ENCODE results near the gene REC8.

REC8 gene

DNA sequence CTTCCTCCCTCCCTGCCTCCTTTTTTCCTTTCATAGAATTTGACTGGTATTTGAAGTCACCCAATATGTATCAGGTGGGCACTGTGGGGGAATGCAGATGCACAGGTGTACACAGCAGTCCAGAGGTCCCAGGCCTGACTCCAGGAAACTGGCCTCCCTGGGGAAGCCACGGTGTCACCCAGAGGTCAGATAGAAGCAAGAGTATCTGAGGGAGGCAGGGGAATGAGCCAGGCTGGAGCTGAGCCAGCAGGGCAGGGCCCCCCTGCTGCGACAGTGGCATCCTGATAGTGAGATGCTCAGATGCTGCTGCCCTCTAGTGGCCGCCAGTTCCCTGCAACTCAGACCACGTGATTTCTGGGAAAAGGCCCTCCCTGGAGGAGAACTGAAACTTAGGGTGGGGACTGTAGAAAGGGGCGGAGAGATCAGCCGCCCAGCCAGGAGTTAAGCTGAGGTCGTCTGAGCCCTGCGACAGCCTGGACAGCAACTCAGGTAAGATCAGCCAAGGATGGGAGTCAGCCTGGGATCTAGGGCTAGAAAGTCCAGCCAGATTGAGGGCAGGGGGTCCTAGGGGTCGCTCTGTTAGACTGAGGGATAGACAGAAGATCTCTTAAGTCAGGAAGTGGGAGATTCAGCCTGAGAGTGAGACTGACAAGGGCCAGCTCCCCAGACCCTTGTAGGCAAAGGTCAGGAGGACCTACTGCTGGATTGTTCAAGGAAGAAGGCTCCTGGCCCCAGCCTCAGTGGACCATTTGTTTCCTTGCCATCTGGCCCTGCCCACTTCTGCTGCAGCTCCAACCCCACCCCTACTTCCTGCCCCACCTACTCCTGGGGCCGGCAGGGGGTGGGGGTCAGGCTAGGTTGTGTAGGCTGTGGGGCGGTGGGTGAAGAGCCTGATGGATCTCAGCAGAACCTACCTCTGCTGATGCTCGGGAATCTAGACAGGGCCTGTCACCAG is 10.8 kb upstream of the REC8 start, which contains the start of gene IRF9:
Gene IRF9 (plus strand): TSS at position 416 of the 955 bp plus-strand sequence. CDS start 880 bp downstream, outside the sequence.
- peak; percentile 96 for DNase-seq

DNA sequence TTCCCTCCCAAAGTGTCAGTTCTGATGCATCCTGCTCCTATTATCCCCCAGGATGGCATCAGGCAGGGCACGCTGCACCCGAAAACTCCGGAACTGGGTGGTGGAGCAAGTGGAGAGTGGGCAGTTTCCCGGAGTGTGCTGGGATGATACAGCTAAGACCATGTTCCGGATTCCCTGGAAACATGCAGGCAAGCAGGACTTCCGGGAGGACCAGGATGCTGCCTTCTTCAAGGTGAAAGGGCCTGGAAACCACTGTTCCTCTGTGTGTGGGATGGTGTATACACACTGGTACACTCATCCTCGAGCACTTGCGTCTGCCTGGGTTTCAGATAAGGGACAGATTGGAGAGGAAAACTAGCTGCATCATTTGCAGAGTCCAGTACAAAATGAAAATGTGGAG is 9.8 kb upstream of the REC8 start:
- DNase-seq, result no peak

DNA sequence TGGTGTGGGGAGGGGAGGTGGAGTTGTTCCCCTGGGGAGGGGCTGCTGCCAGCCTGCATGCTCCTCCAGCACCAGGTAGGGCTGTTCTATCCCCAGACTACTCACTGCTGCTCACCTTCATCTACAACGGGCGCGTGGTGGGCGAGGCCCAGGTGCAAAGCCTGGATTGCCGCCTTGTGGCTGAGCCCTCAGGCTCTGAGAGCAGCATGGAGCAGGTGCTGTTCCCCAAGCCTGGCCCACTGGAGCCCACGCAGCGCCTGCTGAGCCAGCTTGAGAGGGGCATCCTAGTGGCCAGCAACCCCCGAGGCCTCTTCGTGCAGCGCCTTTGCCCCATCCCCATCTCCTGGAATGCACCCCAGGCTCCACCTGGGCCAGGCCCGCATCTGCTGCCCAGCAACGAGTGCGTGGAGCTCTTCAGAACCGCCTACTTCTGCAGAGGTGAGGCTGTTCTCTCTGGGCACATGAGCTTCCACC is 7.3 kb upstream of the REC8 start:
- no peak for DNase-seq

DNA sequence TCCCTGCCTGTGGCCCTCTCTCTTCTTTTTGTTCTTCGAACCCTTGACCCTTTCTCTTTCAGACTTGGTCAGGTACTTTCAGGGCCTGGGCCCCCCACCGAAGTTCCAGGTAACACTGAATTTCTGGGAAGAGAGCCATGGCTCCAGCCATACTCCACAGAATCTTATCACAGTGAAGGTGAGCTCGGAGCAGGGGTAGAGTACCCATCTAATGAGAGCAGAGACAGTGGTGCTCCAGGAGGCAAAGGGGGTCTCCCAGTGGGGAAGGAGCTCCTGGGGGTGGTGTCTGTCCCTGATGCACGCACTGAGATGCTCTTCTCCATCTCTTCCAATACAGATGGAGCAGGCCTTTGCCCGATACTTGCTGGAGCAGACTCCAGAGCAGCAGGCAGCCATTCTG is 6.1 kb upstream of the REC8 start:
- no peak for DNase-seq

DNA sequence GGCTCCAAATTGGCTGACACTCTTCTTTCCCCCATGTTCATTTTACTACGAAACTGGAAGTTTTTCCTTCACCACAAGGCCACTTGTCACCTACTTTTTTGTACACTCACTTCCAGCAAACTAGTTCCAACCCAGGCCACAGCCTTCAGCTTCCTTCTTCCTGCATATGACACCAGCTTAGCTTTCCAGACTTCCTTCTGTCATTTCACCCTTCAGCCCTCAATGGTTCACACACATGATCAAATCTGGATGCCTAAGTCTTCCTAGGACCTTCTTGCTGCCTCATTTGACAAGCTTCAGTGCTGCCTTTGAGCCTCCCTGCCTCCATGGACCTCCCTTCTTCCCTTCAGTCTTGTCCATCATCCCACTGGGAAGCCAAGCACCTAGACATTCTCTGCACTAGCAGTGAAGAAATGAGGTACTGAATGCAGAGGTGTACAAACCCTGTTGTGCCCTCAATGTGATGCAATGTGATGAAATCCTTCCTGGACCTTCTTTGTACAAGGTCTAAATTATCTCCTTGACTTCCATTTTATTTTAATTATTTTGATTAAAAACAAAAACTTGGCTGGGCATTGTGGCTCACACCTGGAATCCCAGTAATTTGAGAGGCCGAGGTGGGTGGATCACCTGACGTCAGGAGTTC is 4.3 kb upstream of the REC8 start:
- DNase-seq, result no peak

DNA sequence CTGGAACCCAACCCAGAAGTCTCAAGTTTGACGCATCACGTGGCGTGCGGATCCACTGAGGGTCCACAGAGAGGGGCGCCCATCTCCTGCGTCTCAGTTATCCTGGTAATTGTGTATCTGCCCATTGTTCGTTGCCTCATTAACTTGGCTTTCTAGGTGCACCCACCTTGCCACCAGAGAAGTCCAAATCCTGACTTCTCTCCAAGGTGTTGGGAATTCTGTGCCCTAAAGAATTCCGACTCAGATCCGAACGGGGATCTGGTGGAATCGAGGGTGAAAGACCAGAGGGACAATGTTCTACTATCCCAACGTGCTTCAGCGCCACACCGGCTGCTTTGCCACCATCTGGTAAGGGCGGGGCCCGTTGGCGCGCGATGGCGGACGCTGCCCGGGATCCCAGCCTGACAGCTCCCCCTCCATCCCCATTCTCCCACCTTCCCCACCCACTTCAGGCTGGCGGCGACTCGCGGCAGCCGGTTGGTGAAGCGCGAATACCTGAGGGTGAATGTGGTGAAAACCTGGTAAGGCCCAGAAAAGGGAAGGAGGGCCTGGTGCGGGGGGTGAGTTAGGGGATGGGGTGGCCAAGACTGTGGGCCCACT is 481 bp downstream of the REC8 start:
- DNase-seq, result no peak

DNA sequence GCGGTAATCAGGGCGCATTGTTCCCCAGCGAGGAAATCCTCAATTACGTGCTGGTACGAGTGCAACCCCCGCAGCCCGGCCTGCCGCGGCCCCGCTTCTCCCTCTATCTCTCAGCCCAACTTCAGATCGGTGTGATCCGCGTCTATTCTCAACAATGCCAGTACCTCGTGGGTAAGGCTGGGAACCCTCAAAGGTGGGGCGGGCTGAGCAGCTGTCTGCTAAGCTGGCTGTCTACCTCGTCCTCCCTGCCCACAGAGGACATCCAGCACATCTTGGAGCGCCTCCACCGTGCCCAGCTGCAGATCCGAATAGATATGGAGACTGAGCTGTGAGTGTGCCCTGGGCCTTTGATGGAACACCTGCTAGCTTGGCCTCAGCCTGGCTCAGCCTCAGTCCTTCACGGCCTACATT is 996 bp downstream of the REC8 start:
- no peak for DNase-seq

DNA sequence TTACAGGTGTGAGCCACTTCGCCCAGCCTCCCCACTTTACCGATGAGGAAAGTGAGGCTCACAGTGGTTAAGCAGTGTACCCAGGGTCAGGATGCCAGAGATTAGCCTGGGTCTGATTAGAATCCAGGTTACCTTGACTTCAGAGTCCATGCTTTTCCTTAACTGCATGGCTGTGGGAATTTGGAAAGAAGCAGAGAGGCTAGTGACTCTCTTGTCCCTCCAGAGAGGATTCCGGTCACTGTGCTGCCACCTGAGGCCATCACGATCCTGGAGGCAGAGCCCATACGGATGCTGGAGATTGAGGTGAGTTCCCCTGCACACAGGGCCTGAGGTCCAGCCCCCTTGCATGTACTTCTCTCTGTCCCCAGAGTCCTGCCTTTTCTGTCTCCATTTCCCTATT is 4.7 kb downstream of the REC8 start:
- DNase-seq, result no peak

DNA sequence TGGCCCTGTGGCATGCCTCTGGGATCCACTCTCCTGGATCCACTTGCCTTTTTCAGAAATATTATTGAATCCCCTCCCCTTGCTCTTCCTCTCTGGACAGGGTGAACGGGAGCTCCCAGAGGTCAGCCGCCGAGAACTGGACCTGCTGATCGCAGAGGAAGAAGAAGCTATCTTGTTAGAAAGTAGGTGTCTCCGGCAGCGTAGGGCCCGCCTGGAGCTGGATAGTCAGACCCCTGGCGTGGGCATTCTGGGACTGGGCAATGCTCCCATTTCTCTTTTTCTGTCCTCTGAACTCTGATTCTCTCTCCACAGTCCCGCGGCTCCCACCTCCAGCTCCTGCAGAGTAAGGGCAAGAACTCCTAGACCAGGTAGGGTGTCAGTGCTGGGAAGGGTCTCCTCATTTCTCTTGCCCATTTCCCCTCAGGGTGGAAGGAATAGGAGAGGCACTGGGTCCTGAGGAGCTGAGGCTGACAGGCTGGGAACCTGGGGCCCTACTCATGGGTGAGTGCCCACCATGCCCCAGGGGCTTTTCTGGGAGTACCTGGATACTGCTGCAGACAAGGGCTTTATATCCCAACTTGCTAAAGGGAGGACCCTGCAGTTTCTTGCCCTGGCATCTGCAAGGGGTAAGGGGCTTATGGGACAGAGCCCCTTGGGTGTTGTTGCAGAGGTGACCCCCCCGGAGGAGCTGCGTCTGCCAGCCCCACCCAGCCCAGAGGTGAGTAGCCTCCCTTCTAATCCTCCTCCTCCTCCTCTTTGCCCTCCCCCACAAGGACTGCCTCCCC is 5.4 kb downstream of the REC8 start:
- no peak for DNase-seq

DNA sequence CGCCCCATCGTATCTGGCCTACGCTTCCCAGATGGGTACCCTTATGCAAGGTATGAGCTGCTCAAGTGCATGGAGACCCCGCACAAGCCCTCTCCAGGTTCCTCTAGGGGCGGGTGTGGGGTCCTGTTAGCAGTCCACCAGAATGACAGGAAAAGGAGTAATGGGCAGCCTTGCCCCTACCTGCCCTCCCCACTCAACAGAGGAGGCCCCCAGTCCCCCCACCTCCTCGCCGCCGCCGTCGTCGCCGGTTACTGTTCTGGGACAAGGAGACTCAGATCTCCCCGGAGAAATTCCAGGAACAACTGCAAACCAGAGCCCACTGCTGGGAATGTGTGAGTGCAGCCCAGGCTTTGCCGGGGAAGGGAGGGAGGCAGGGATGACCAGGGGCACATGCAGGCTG is 6.0 kb downstream of the REC8 start:
- DNase-seq, result no peak

DNA sequence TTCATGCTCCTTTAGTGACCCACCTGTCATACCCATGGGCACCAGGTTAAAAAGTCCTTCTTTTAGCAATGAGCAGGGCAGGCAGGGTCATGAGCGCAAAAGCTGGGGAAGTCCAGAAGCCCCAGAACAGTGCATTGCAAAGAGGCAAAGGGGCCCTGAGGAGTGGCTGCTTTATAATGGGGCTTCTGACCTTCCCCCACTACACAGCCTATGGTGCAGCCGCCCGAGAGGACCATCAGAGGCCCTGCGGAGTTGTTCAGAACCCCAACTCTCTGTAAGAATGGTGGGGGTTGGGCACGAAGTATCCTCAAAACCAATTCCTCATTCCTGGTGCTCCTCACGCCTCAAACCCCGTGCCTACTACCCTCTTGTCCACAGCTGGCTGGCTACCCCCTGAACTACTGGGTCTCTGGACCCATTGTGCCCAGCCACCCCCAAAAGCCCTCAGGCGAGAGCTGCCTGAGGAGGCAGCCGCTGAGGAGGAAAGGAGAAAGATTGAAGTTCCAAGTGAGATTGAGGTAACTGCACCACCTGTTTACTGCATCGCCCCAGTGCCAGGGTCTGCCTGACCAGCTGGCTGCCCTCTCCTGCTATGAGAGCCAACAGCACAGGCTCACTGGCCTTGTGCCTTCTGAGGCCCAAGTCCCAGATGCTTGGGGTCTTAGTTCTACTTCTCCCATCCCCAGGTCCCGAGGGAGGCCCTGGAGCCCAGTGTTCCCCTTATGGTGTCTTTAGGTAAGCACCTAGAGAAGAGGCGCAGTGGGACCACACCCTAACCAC is 6.7 kb downstream of the REC8 start:
- DNase-seq, result no peak

DNA sequence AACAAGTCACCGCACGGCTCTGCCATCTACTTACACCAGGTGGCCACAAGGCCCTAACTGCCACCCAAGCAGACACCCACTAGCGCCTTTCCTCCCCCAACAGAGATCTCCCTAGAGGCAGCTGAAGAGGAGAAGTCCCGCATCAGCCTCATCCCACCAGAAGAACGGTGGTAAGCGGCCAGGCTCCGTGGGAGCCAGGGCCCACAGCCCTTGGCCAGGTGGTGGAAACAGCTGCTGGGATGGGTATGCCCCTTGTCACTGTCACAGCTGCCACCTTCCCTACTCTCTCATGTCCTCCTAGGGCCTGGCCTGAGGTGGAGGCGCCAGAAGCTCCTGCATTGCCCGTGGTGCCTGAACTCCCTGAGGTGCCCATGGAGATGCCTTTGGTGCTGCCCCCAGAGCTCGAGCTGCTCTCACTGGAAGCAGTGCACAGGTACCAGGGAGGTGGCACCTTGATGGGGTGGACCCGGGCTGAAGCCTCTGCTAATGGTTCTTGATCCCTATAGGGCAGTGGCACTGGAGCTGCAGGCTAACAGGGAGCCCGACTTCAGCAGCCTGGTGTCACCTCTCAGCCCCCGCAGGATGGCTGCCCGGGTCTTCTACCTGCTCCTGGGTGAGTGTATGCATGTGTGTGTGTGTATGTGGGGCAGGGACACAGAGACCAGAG is 7.5 kb downstream of the REC8 start:
- no peak for DNase-seq

DNA sequence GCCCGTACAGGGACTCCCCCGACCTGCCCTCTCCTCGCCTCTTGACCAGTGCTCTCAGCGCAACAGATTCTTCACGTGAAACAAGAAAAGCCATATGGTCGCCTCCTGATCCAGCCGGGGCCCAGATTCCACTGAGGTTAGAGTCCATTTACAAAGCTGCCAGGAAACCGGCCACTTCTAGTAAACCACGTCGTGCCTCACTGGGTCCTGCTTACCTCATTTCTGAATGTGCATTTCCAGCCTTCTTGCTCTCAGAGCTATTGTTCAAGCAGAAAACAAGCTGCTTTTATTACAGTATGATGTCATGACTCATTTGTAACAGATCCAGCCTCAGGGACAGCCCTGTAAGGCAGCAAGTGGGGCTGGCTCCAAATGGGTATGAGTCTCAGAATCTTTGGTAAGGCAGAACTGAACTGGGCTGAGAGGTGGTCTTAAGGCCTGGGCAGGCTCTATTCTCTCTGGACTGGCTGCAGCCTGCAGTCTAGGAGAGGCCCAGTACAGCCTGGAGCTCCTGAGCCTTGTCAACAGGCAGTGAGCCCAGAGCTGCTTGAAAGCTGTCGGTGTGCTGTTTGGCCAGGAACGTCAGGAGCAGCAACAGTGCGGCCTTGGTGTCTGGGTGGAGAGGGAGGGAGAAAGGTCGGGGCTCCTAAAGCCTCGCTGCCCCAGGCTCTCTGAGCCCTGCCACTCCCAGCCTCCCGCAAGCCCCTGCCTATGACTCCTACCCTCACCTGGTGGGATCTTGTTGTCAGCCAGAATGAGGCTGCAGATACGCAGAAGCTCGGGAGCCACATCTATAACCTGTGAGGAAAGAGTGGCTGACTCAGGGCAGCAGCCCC is 8.3 kb downstream of the REC8 start:
- DNase-seq, result no peak

DNA sequence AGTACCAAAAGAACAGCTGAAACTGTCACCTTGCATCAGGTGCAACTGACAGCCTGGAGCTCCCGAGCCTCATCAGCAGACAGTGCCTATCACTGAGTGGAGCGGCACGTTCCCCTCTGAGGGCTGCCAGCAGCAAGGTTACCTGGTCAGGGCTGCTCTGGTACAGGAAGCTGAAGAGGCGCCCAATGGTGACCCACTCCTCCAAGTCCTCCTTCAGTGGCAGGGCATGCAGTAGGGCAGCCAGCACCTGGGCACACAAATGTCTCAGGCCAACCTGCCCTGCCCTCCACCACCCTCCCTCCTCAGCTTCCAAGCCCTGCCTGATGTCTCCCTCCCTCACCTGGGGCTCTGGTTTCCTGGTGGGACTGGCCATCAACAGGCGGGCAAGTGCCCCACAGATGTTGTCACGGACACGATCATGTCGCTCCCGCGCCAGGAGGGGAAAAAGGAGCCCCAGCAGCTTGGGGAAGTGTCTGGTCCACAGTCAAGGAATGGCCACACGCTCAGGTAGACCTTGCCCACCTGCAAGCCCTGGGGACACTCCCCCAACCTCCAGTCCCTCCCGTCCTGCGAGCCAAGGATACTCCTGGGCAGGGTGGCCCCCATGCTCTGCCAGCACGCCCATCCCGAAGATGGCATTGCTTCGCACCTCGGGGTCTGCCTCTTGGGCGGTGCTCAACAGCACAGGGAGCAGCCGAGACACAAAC is 9.6 kb downstream of the REC8 start:
- no peak for DNase-seq

DNA sequence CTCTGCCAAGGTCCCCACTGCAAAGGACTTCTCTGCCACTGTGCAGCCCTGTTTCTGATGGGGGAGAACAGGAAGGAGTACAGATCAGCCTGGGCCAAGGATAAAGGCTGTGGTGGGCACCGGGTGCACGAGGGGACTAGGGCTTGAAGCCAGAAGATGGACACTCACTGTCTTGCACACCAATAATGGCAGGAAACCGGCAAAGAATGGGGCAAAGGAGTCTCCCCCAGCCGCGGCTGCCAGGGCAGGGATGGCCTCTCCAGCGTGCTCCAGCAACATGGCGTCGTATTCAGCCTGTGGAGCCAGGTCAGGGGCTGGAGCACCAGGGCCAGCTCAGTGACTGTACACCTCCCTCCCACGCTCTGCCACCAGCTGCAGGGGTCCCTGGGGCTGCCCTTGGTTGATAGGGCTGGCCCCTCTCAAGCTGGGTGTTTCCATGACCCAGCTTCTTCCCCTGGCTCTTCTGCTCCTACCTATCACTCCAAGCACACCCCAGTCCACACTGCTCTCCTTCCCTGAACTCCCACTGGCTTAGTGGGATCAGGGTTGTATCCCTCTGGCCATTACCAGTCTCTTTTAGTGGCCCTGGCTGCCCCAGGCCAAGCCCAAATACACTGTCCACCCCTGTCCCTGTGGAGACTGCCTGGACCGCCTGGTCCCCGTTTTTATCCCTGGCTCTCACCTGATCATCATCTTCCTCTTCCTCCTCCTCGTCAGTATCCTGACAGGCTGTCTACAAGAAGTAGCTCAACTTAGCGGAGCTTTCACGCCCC is 10.4 kb downstream of the REC8 start:
- DNase-seq, result no peak

DNA sequence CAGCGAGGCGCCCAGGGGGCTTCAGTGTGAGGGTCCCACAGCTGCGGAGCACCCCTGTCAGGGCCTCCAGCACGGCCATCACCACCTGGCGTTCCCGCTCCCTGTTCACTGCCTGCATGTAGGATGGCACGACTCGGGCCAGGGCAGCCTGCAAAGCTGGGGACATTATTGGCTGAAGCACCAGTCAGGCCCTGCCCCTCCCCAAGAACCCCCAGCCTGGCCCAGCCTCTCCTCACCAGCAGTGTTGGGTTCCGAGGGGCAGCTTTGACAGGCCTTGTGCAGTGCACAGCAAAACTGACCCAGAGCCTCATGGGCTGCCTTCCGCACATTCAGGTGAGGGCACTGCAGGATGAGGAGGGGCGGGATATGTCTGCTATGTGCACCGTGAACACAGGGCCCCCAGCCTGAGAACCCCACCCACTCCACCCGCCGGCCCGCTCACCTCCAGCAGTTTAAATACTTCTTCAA is 11.2 kb downstream of the REC8 start:
- no peak for DNase-seq

DNA sequence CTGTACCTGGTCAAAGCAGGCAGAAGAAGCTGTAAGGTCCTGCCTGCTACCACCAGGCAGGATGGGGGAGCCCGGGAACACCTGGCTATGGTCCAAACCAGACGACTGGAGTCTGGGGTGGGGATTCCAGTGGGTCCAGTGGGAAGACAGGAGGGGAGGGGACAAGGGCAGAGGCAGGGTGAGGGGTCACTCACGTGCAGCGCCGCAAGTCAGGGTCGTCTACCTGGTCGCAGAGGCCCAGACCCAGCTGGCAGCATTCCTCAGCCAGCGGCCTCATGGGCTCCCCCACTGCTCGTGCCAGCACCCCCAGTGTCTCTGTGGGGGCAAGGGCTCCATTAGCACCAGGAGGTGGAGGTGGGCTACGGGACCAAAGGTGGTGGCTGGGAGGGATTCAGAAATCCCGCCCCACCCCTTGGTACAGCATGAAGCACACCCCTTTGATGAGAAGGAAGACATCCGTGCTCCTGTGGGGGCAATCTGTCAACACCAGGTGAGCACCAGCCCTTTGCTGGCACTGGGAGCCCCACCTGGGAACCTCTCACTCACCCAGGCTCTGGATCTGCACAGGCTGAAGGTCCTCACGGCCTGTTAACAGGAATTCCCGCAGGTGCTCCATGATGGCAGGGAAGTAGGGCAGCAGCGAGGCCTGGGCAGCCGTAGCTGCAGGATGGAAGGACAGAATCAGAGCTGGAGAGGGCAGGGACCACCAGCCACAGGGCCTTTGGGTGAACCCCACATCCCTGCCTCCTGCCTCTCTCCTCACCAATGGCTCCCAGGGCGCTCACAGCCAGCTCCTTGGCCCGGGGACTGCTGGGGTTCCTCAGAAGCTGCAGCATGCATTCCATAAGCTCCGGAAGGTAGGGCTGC is 12.5 kb downstream of the REC8 start:
- no peak for DNase-seq

DNA sequence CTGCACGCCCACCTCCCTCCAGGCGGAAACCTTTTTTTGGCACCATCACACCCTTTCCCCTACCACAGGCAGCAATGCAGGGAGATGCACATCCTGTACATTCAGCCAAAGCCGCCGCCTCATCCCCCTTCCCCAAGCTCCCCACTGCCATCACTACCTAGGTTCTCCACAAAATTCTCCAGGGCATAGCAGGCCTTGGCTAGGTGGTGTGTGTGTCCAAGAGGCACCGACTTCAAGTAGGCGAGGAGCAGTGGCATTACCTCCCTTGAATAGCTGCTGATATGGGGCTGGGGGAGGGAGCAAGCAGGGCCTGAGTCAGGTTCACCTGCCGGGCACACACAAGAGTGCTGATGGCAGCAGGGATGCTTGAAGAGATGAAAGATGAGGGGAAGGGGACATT is 13.1 kb downstream of the REC8 start:
- no peak for DNase-seq
